Measurements from ENCODE around the gene OPA1. TPM values are rescaled to one million over a fixed set of nuclear protein-coding genes. Genes with fewer than 3 reads are reported as not detected.

OPA1 gene
- total and polyA plus RNA-seq, 11 donors, result 23.0 to 215 (median 106) TPM

DNA sequence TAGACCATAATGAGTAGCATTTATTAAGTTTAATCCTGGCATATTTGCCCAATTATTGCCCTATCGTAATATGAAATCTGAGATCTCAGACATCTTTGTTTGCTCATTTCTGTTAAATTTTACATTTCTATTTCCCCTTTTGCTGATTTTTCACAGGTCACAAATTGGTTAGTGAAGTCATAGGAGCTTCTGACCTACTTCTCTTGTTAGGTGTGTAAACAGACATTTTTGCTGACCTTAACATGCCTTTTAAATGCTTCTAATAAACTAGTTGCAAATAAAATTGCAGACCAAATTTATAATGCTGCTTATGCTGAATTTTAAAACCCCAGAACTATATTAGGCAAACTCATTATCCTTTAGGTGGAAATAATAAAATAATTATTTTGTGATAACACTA, 24.6 kb downstream of the OPA1 start:
- intact Hi-C loops (cut with DNase I), result no loop called here
- Histone ChIP-seq H3K9me3 (peaks cover 0 to 9% (median 0%) of the 10 kb centered on the region in 12 donors), H3K4me3 (no peak overlapping the region), H3K36me3 (peaks cover 0 to 85% (median 73%) of the 10 kb centered on the region in 9 donors), H3K4me1 (peaks cover 0 to 5% (median 0%) of the 10 kb centered on the region in 12 donors), H3K27me3 (no peaks in the 10 kb centered on the region), H3K27ac (no peak overlapping the region)
- TF ChIP-seq, protein P1, sequence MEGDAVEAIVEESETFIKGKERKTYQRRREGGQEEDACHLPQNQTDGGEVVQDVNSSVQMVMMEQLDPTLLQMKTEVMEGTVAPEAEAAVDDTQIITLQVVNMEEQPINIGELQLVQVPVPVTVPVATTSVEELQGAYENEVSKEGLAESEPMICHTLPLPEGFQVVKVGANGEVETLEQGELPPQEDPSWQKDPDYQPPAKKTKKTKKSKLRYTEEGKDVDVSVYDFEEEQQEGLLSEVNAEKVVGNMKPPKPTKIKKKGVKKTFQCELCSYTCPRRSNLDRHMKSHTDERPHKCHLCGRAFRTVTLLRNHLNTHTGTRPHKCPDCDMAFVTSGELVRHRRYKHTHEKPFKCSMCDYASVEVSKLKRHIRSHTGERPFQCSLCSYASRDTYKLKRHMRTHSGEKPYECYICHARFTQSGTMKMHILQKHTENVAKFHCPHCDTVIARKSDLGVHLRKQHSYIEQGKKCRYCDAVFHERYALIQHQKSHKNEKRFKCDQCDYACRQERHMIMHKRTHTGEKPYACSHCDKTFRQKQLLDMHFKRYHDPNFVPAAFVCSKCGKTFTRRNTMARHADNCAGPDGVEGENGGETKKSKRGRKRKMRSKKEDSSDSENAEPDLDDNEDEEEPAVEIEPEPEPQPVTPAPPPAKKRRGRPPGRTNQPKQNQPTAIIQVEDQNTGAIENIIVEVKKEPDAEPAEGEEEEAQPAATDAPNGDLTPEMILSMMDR (IDR thresholded peaks at IDR 0.05), result no peak
- no peak for TF ChIP-seq POLR2A (IDR thresholded peaks at IDR 0.05)
- WGBS, 4 donors, result 94 to 100% (median 97%) methylated on average over 1 of the region's 1 CpG
- ATAC-seq, result no peak
- DNase-seq, result no peak

- DNase-seq (no peak), ATAC-seq (no peak)
- no peaks in the 10 kb centered on the region for H3K9me3 ChIP-seq
- no peaks in the 10 kb centered on the region for H3K27me3 ChIP-seq
- 81 to 91% (median 83%) methylated on average over 1 of the region's 1 CpG for WGBS, 4 donors
- peaks cover 0 to 5% (median 0%) of the 10 kb centered on the region in 12 donors for H3K4me1 ChIP-seq
- peaks cover 0 to 89% (median 81%) of the 10 kb centered on the region in 9 donors for H3K36me3 ChIP-seq
- no peak overlapping the region for H3K4me3 ChIP-seq
- intact Hi-C loops (cut with DNase I), result no loop called here
- TF ChIP-seq, protein P1 (IDR thresholded peaks at IDR 0.05), result no peak
- no peak for TF ChIP-seq POLR2A (IDR thresholded peaks at IDR 0.05)
- no peak overlapping the region for H3K27ac ChIP-seq
Observed at GRCh38 chr3:193620057-193620456, 27.0 kb downstream of the OPA1 start.

- DNase-seq (no peak), ATAC-seq (no peak)
- Histone ChIP-seq H3K4me1 (peaks cover 0 to 5% (median 0%) of the 10 kb centered on the region in 12 donors), H3K36me3 (peaks cover 0 to 84% (median 78%) of the 10 kb centered on the region in 9 donors), H3K27ac (no peak overlapping the region), H3K27me3 (no peaks in the 10 kb centered on the region), H3K9me3 (no peaks in the 10 kb centered on the region), H3K4me3 (no peak overlapping the region)
- TF ChIP-seq, protein P1 (IDR thresholded peaks at IDR 0.05), result no peak
- TF ChIP-seq POLR2A (IDR thresholded peaks at IDR 0.05), result no peak
- intact Hi-C loops (cut with DNase I), result no loop called here
Observed at GRCh38 chr3:193620650-193621049, 27.6 kb downstream of the OPA1 start.

DNA sequence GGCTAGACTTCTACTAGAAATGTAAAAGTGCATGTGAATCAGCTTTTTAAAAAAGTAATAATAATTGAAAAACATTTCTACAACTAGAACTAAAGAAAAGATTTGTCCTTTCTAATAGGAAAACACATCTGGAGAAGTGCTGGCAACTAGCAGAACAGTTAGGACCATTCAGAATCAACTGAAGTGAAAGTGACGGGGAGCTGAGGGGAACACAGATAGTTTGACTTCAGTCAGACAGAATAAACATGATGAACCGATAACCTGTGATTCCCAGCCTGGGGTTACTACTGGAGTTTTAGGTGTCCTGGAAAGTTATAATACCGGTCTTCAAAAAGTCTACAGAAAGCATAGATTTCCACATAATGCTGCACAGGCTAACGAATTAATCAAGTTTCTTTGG, 28.1 kb downstream of the OPA1 start:
- intact Hi-C loops (cut with DNase I), result no loop called here
- Histone ChIP-seq H3K36me3 (peaks cover 0 to 84% (median 78%) of the 10 kb centered on the region in 9 donors), H3K27me3 (no peaks in the 10 kb centered on the region), H3K4me1 (peaks cover 0 to 5% (median 0%) of the 10 kb centered on the region in 12 donors), H3K27ac (no peak overlapping the region), H3K4me3 (no peak overlapping the region), H3K9me3 (no peaks in the 10 kb centered on the region)
- WGBS, 4 donors, result 85 to 94% (median 87%) methylated on average over 4 of the region's 4 CpGs
- DNase-seq, result no peak
- TF ChIP-seq POLR2A (IDR thresholded peaks at IDR 0.05), result no peak
- TF ChIP-seq, protein P1 (IDR thresholded peaks at IDR 0.05), result no peak
- ATAC-seq, result no peak
